ENCODE results near the gene APBA2. TPM values are rescaled to one million over a fixed set of nuclear protein-coding genes. Genes with fewer than 3 reads are reported as not detected.

The APBA2 gene
- total RNA-seq, 2 experiments from 2014 or later = 30.8 to 32.0 TPM

DNA sequence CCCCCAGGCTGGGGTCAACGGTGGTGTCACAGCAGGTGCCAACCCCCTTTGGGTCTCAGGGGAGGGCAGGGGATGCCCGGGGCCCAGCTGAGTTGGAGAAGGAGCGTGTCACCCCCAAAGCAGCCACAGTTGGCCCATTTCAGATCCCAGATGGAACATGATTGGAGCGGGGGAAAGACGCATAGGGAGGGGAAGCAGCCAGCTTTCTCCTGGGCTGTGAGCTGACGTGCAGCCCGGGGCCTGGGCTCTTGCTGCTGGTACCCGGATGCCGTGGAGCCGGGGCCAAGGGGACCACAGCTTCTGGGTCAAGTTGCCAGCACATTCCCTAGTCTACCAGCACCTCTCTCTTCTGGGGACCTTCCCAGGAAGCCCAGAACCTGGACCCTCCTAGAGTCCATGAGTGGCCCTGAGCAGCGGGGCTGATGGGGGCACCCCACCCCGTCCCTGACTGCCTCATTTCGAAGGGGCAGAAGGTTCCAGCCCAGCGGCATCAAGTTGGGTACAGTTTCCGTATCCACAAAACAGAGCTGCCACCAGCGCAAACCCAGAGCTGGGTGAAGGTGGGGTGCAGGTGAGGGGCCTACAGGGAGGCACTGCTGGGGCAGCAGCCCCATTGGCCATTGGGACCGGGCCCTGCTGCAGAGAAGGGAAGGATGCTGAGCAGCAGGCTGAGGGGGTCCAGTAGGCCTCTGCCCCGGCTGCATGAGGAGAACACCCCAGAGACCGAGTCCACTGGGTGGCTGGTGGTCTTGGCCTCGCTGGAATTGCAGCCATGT lies 235.0 kb downstream of the APBA2 start:
- TF ChIP-seq, protein P1, sequence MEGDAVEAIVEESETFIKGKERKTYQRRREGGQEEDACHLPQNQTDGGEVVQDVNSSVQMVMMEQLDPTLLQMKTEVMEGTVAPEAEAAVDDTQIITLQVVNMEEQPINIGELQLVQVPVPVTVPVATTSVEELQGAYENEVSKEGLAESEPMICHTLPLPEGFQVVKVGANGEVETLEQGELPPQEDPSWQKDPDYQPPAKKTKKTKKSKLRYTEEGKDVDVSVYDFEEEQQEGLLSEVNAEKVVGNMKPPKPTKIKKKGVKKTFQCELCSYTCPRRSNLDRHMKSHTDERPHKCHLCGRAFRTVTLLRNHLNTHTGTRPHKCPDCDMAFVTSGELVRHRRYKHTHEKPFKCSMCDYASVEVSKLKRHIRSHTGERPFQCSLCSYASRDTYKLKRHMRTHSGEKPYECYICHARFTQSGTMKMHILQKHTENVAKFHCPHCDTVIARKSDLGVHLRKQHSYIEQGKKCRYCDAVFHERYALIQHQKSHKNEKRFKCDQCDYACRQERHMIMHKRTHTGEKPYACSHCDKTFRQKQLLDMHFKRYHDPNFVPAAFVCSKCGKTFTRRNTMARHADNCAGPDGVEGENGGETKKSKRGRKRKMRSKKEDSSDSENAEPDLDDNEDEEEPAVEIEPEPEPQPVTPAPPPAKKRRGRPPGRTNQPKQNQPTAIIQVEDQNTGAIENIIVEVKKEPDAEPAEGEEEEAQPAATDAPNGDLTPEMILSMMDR (IDR thresholded peaks at IDR 0.05) = no peak
- H3K4me3 Mint-ChIP-seq = no peak overlapping the region
- H3K27me3 Mint-ChIP-seq = no peaks in the 10 kb centered on the region
- no peaks in the 10 kb centered on the region for H3K36me3 Mint-ChIP-seq (ENCODE audit: low read depth)
- no peaks in the 10 kb centered on the region for H3K4me1 Mint-ChIP-seq (ENCODE audit: low read depth)
- no peak overlapping the region for H3K27ac Mint-ChIP-seq
- ChIA-PET POLR2A (interaction anchor here (1.8 kb wide), 1 partner anchor 11 kb away, joined by 5 read pairs; no protein-coding TSS in a partner anchor), CTCF (interaction anchor here (0.8 to 1.6 kb wide), 3 partner anchors 16 to 19 kb away, joined by 3 to 7 read pairs (median 4); no protein-coding TSS in a partner anchor)
- DNase-seq = no peak
- no peak for ATAC-seq
- intact Hi-C loops (cut with micrococcal nuclease) = no loop called here
- no peaks in the 10 kb centered on the region for H3K9me3 Mint-ChIP-seq

DNA sequence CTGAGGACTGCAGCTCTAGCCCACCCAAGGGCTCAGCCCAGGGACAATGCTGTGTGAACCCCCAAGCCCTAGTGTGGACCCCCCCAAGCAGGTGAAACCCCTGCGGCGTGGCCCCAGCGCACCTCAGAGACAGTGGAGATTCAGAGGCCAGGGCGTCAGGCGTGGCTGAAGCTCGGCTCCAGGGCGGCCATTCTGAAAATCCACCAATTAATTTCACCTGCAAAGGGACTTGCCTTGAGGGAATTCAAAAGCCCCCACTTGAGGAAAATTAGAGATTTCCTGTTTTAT lies 235.5 kb downstream of the APBA2 start:
- Mint-ChIP-seq H3K27me3 (no peaks in the 10 kb centered on the region), H3K36me3 (ENCODE audit: low read depth) (no peaks in the 10 kb centered on the region), H3K4me3 (no peak overlapping the region), H3K4me1 (ENCODE audit: low read depth) (no peaks in the 10 kb centered on the region), H3K9me3 (no peaks in the 10 kb centered on the region), H3K27ac (no peak overlapping the region)
- ChIA-PET POLR2A (interaction anchor here (1.8 kb wide), 1 partner anchor 12 kb away, joined by 5 read pairs; no protein-coding TSS in a partner anchor), CTCF (interaction anchor here (0.8 to 1.6 kb wide), 4 partner anchors 16 to 19 kb away, joined by 3 to 7 read pairs (median 4); no protein-coding TSS in a partner anchor)
- DNase-seq = no peak
- TF ChIP-seq, protein P1 (IDR thresholded peaks at IDR 0.05) = no peak
- no peak for ATAC-seq
- intact Hi-C loops (cut with micrococcal nuclease) = no loop called here

DNA sequence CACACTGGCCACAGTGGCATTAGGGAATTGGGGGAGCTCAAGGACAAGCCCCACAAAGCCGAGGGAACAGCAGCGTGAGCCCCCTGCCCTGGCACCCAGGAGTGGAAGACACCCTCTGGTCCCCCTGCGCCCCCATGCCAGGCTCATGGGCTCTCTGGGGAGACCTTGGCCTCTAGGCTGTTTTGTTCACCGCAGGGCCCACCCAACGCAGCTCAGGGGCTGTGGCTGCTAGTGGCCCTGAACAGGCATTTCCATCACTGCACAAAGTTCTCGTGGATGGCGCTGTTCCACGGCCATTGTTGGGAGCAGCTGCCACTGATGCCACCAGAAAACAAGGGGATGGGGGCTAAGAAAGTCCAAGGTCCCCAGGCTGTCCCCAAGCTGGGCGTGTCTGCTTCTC lies 236.1 kb downstream of the APBA2 start:
- no peaks in the 10 kb centered on the region for H3K27me3 Mint-ChIP-seq
- H3K27ac Mint-ChIP-seq = no peak overlapping the region
- intact Hi-C loops (cut with micrococcal nuclease) = no loop called here
- POLR2A ChIA-PET = interaction anchor here (1.8 kb wide), 1 partner anchor 12 kb away, joined by 5 read pairs; no protein-coding TSS in a partner anchor
- no peak overlapping the region for H3K4me3 Mint-ChIP-seq
- H3K4me1 Mint-ChIP-seq (ENCODE audit: low read depth) = no peaks in the 10 kb centered on the region
- TF ChIP-seq, protein P1 (IDR thresholded peaks at IDR 0.05) = no peak
- ATAC-seq = no peak
- no peaks in the 10 kb centered on the region for H3K36me3 Mint-ChIP-seq (ENCODE audit: low read depth)
- no peaks in the 10 kb centered on the region for H3K9me3 Mint-ChIP-seq
- CTCF ChIA-PET = interaction anchor here (1.4 to 1.6 kb wide), 3 partner anchors 18 to 20 kb away, joined by 4 to 7 read pairs (median 5); no protein-coding TSS in a partner anchor
- no peak for DNase-seq

DNA sequence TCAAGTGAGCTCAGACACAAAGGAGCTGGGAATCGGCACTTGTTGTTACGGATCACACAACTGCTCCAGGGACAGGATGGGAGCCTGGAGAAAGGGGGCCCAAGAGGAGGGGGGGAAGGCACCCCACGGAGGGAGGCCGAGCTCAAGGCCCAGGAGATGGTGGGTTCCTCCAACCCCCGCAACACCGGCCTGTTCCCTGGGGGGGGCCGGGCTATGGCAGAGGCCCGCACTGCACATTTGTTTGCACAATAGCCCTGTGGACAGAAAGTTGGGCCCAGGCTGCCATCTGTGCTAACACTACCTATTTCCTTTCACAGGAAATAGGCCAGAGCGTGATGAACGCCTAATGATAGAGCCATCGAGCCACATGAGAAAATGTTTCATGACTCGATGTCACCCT lies 236.7 kb downstream of the APBA2 start:
- ATAC-seq = no peak
- DNase-seq = no peak
- Mint-ChIP-seq H3K36me3 (ENCODE audit: low read depth) (no peaks in the 10 kb centered on the region), H3K4me1 (ENCODE audit: low read depth) (no peaks in the 10 kb centered on the region), H3K27me3 (no peaks in the 10 kb centered on the region), H3K9me3 (no peaks in the 10 kb centered on the region), H3K4me3 (no peak overlapping the region), H3K27ac (no peak overlapping the region)
- POLR2A ChIA-PET = interaction anchor here (1.8 kb wide), 1 partner anchor 13 kb away, joined by 5 read pairs; no protein-coding TSS in a partner anchor
- intact Hi-C loops (cut with micrococcal nuclease) = no loop called here
- CTCF ChIA-PET = interaction anchor here (1.6 kb wide), 2 partner anchors 19 to 20 kb away, joined by 5 to 7 read pairs; no protein-coding TSS in a partner anchor
- TF ChIP-seq, protein P1 (IDR thresholded peaks at IDR 0.05) = no peak

DNA sequence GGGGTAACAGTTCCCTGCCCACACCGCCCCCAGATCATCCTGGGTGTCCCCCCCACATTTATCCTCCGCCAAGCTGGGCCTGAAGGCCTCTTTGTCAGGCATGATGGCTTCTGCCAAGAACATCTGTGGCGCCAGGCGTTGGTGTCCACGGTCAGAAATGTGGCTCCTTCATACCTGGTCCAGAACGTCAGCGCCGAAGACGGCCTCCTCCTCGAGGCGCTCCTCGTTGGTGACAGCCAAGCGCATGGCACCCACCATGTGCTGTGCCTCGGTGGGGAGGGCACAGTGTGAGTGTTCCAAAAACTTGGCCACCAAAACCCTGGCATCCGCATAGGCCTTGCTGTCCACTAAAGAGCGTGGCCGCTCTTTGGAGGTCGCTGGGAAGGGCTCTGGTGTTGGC lies 237.4 kb downstream of the APBA2 start:
- no peaks in the 10 kb centered on the region for H3K4me1 Mint-ChIP-seq (ENCODE audit: low read depth)
- TF ChIP-seq, protein P1 (IDR thresholded peaks at IDR 0.05) = no peak
- no peak overlapping the region for H3K27ac Mint-ChIP-seq
- no peak for DNase-seq
- no peaks in the 10 kb centered on the region for H3K9me3 Mint-ChIP-seq
- ChIA-PET CTCF (no interaction called here), POLR2A (no interaction called here)
- no peaks in the 10 kb centered on the region for H3K36me3 Mint-ChIP-seq (ENCODE audit: low read depth)
- H3K4me3 Mint-ChIP-seq = no peak overlapping the region
- no peaks in the 10 kb centered on the region for H3K27me3 Mint-ChIP-seq
- no peak for ATAC-seq
- intact Hi-C loops (cut with micrococcal nuclease) = no loop called here
